LNCAP (cell line): ENCODE measurements around the gene TMEM213.

ENCODE experiments used
- CTCF ChIP-seq: fragments of 450-650 bp; IDR thresholded peaks from 2 replicates; pipeline ENCODE4 v1.5.1; 2017; ENCODE audit warnings: mild to moderate bottlenecking

TMEM213 gene

GRCh38 chr7:138887085-138887710 lies 89.4 kb downstream of the TMEM213 start:
- TF ChIP-seq CTCF: no peak
